ENCODE measurements around the gene OXER1.

GRCh38 chr2:42722320-42723190 is 41.4 kb downstream of the OXER1 start:
- TF ChIP-seq EZH2phosphoT487 (IDR thresholded peaks at IDR 0.05; ENCODE audit: insufficient read depth, low read depth) (no peak), EZH2 (IDR thresholded peaks at IDR 0.05; ENCODE audit: insufficient read depth, poor library complexity, severe bottlenecking) (no peak)

All from GM23248 (cell line).